Stimulated activated CD4-positive, alpha-beta T cell treated with anti-CD3 and anti-CD28 coated beads, TNF-alpha, amount 100 ng/mL, for 4 hours (primary cell): ENCODE data around the gene C5orf63.
"Not testable (repeated sequence)": the region's sequence is repeated elsewhere in the genome, so short reads cannot be mapped to it uniquely, and the experiment has no call there.

Experiments used
- DNase-seq, 3 experiments: peaks; one replicate each; pipeline ENCODE4 v3.0.0-alpha.2; 2020; ENCODE audit warnings: low read depth in 3 of 3

Gene C5orf63

DNA sequence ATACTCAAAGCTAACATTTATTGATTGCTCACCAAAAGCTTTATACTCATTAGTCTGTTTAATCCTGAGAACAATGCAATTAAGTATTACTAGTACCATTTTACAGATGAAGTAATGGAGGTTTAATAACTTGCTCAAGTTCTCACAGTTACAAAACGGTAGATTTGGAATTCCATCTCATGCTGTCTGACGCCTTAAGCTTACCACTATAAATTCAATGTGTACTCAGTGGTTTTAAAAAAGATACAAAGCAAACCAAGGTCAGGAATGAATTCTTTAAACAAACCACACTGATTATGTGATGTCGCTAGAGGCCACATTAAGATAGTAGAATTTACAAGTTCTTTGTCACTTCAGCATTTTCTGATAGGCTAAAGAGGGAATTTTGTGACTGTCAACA is 1.2 kb upstream of the C5orf63 start:
- DNase-seq, result no peak

DNA sequence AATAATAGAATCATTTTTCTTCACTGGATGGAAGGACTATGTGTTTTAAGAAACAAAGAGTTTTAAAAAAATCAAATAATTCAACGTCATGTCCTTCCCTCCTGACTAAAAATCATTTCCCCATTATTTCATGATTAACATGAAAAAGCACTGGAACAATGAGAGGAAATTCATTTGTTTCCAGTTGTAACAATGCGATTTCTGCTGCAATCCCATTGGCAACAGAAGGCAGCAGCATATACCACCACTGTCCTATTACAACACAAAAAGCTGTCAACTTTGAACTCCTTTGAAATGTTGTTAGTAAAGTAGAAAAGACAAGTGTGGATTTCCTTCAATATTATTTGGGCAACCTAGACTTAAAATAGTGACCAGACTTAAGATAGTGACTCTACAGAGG is 3.1 kb downstream of the C5orf63 start:
- DNase-seq, result no peak

DNA sequence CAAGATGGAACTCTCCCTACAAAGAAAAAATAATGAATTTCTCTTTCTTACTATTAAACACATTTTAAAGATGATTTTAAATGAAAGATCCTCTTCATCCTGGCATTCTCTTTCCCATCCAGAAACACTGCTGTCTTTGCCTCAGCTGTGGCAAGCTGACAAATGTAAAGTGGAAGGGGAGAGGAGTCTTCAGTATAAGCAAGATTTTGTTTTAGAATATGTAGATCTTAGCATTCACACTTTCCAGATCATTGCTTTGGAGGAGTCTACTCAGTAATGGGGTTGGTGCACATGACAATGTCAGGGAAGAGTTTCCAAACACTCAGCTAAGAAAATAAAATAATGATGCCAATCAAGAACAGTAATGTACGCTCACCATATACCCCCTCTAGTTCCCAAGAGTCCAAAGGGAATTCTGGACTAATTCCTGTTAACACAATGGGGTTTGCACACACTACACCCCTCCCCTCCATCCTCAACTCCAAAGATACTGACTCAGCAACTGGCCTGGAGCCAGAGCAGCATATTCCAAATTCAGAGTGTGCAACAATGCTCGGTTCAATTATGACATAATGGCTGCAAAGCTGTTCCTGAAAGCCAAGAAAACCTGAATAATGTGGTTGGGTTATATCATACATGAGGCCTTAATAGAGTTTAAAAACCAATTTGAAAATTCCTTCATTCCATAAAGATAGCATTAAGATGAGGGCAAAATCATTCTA is 4.6 kb downstream of the C5orf63 start:
- no peak for DNase-seq

DNA sequence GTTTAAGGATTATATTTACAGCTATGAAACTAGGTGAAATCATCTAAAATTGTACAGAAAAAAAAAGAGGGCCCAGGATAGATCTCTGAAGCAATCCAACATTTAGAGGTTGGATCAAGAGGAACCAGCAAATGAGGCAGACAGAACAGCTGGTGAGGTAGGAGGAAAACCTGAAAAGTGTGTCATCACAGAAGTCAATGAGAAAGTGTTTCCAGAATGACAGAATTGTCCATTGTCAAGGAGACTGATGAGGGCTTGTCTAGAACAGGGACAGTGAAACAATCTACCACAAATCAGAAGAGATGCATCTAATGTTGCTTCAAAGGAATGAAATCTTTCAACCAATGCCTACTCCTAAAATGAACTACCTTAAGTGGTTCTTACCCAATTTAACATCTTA is 6.6 kb downstream of the C5orf63 start:
- DNase-seq, result no peak

DNA sequence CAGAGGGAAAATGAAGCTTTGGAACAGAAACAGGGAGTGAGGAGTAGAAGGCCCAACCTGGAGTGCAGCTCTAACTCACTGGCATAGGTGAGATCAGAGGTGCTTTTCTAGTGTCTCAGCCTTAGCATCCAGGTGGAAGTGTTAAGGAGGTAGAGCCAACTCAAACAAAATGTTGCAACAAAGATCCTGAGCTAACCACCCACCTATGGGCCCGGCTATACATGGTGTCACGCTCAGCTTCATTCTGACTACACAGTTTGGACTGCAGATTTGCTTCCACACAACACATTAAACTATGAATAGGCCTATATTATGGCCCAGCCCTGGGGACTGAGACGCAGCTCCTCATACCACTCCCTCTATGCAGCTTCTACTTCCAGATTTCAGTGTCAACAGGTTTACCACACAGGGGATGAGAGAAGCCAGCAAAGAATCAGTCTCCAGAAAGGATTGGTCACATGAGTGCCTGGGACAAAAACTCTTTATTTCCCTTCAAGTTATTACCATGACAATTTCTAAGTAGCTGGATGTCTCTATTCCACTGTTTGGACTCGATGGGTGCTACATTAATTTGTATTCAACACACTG is 9.0 kb downstream of the C5orf63 start:
- no peak for DNase-seq

DNA sequence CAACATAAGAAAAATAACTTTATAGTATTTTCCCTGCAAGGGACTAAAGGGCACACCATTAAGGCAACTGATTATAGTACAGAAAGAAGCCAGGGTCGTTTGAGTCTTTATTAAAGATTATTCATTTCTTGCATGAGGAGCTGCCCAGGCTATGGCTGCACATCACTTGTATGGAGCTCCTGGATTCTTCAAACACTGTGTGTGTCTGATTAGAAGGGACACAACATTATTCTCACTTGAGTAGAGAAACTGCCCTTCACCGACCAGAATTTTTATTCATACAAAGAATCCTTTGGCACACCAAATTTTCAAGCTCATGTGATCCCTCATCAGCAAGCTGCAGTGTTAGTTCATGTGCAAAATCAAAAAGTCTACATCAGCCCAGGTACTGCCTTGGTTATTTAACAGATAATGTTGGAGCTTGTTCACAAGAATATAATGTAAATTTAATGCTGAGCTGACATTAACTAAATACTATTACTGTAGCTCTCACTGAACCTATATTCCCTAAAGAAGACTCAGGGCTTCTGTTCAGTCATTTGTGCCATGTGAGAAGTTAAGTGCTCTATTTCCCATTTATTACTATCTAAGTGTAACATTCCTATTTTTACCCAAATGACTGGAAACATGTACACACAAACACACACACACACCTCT is 9.9 kb downstream of the C5orf63 start:
- no peak for DNase-seq

DNA sequence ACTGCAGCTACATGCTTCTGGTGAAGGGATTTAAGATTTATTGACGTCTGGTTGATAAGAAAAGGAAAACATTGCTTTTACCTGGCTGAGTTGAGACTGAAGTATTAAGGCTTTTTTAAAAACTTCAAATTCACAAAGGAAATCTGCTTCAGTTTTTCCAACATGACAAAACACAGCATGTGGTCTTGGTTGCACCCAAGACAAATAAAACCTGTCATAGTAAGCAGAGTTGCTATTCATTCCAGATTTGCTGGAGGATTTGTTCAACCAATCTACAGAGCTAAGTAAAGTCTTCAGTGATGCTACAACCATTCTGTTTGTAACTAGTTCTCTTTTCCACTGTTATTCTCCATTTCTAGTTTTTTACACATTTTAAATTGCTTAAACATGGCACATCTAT is 11.3 kb downstream of the C5orf63 start:
- DNase-seq, result no peak

DNA sequence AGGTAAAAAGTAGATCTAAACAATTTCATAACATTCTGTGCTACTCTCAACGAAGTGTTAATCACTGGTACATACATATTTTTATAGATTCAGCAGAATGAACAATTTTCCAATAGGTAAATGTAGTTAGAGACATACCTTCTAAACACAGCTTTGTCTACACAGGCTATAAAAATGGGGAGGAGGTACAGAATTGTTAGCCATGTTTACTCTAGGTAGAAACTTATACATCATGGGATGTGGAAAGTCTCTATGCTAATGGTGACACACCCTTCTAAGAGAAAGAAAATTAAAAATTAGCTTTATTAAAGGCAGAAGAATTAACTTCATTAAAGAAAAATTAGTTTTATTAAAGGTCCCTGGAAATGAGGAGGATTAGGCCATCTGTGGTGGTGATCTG is 11.8 kb downstream of the C5orf63 start:
- no peak for DNase-seq

DNA sequence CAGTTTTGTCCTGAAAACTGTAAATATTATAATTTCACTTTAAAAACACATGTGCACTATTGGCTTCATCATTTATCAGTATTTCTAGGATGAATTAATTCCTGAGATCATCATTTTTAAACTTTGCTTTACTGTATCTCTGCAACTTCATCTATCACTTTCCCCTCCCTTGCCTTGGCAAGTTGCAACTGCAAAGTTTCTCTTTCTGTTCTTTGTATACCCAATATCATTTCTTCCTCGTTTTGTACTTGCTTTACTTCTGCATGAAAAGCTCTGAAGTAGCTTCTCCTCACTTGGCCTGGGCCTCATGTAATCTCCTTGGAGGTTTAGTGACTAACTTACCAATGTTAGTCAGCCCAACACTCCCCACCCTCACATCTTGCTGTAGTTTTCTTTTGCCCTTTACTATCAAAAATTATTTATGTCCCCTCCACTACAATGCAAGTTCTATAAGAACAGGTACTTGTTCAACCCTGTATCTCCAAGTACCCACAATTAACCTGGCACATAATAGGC is 12.8 kb downstream of the C5orf63 start:
- DNase-seq, result no peak

DNA sequence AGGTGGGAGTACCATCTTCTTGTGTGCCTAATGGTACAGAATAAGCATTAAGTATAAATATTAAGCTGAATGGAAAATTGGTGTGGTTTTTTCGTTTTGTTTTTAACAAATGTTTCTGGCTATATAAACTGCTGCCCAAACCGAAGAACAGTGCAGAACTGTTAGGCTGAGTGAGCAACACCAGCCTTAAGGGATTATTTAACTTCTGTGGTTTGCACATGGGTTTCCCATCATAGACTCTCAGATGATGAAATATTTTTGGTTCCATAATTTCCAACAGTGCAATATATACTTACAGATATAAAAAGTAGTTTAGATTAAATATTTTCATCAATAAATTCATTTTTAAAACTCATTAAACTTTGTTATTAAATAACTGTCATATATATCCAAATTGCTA is 16.4 kb downstream of the C5orf63 start:
- no peak for DNase-seq

DNA sequence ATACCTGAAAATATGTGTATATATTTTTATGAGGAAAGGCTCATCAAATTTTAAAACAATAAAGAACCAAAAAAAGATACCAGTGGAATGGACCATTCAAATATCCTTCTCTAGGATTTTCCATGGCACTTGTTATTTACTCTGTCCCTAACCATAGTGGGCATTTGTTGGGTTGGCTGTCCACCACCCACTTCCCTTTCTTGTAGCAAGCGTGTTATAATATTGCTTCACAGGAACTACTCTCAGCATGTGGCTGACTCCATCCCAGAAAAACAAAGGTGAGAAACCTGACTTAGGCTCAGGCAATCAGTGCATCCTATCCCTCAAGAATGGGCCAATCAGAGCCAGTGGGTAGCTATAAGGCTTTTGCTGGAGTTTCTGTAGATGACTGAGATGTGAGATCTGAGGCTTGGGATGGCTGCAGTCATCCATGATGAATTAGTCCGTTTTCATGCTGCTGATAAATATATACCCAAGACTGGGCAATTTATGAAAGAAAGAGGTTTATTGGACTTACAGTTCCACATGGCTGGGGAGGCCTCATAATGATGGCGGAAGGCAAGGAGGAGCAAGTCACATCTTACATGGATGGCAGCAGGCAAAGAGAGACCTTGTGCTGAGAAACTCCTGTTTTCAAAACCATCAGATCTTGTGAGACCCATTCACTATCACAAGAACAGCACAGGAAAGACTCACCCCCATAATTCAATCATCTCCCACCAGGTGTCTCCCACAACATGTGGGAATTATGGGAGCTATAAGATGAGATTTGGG is 17.2 kb downstream of the C5orf63 start:
- DNase-seq, result no peak

DNA sequence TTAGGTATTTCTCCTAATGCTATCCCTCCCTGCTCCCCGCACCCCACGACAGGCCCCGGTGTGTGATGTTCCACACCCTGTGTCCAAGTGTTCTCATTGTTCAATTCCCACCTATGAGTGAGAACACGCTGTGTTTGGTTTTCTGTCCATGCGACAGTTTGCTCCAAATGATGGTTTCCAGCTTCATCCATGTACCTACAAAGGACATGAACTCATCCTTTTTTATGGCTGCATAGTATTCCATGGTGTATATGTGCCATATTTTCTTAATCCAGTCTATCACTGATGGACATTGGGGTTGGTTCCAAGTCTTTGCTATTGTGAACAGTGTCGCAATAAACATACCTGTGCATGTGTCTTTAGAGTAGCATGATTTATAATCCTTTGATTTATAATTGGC is 19.8 kb downstream of the C5orf63 start:
- DNase-seq, result not testable (repeated sequence)

DNA sequence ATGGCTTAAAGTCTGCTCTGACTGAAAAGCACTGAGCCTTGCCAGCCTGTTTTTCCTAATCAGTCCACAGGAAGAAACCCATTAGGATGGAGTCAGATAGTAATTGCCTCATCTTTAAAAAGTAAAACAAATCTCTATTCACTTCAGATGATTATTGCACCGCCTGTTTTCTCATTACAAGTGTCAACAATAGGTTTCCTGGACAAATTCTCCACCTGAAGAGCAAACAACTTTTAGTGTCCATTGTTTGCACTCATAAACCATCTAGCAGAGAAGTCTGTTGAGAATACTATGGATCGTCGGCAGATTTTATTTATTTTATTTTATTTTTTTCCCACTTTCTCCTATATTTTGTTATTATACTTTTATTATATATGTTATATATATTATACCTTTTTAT is 20.3 kb downstream of the C5orf63 start:
- no peak for DNase-seq

DNA sequence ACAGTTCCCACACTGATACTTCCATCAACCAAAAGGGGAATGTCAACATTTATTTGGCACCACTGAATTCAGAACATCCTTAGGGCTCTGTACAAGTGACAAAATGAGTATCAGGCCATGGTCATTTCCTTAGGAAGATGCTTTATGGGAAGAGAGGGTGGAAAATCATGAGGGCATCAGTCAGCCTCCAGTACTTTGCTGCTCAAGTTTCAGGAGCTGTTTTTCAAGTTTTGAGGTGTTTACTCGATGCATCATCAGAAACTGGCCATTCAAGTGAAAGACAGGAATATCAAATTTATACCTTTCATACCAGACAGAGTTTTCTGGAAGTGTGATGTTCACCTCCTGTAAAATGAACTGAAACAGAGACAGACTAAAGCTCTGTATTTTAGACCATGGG is 21.7 kb downstream of the C5orf63 start:
- no peak for DNase-seq

DNA sequence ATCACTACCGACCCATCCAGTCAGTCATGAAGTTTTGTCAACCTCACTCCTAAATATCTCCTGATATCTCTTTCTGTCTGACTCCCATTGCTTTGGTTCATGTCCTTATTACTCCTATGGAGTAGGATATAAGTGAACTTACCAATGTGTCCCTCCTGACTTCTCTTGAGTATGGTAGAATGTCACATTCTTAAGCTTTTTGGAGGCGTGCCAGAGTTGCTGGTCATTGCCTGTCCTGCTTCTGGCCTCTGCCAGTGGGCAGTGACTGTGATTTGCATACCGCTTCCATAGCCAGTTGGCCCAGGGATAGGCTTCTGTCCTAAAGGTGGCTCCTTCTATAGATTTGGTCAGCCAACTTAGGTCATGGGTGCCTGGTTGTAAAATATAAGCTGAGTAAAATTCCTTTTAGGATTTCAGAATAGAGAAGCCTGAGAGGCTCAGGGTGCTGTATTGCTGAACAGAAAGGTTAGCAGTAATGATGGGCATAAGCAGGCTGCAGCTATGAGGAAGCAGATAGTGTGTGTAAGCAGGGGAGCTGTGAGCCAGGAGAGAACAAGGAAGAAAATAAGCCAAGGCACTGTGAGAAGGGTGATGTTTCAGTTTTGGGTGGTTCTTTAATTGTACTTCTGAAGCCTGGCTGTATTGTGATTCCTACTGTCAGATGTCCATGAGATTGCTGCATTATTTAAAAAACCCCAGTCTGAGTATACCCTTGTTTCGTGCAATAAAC is 26.8 kb downstream of the C5orf63 start:
- DNase-seq, result no peak

DNA sequence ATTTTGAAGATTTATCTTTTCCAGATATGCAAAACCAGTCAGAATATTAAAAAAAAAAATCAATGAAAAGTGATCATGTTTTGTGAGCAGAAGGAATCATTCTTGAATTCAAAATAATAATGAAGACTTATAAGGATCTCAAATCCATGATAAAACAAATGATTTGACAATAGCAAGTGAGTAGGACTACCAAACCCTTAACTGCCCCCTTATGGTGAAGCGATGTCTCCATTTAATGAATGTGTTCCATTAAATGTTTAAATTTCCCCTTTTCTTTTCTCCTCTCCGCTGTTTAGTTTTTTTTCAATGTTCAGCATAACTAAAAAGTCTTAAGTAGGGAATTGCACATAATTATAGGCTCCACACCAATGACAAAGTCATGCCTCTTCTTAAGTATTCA is 30.7 kb downstream of the C5orf63 start:
- no peak for DNase-seq

DNA sequence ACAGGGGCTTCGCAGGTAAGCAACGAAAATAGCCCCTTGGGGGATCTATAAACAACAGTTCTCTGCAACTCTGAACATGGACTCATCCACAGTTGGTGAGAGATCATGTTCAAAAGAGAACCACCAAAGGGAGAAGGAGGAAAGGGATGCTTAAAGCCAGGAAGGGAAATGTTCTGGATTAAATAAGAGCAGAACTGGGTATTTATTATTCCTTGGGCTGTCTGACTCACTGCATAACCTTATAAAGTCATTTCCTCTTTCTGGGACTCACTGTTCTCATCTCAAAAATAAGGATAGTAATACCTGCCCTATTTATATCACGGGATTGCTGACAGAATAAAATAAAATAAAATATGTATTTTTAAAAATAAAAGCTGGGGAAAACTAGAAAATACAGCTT is 31.7 kb downstream of the C5orf63 start:
- no peak for DNase-seq

DNA sequence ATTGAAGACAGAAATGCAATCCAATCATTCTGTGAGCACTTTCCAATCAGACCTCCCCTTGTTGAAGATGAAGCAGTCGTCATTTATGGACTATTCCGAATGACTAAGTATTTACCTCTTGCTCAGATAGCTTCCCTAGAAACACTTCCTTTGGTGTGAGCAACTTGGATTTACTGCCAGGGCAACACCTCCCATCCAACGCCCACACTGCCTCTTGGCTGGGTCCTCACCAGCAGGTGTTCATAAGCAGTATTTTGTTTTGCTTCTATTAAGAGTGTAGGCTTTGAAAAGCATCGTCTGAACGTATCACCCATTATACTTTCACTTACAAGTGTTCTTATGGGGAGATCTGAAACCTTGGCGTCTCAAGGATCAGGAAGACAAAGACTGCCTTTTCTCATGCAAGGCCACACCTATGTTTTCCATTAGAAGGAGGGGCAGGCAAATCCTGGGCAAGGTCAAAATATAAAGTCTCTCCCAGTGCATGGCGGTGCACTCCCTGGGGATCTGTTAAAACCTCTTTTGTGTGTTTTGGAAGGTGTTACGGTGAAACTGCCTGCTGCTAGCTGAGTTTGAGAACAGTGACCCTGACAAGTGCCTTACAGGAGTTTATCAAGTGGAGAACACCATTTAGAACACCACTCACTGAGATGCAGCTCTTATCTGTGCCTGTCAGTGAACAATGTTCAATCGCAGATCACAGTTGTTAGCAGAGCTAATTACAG is 32.3 kb downstream of the C5orf63 start:
- no peak for DNase-seq

DNA sequence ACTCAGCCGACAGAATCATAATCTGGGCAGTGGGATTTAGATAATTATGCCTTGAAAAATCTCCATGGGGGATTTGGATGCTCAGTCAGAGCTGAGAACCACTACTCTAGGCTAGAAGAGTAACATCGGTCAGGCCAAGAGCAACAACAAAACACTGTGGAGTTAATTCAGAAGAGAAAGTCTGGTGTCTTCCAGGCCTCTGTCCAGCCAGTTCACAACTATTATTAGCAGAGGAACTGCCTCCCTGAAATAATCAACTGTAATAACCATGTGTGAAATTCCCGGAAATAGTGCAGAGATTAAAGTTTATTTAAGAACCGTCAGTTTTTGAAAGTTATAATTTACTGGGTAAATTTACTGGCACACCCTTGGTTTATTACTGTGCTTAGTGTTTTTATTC is 34.8 kb downstream of the C5orf63 start:
- DNase-seq, result no peak

DNA sequence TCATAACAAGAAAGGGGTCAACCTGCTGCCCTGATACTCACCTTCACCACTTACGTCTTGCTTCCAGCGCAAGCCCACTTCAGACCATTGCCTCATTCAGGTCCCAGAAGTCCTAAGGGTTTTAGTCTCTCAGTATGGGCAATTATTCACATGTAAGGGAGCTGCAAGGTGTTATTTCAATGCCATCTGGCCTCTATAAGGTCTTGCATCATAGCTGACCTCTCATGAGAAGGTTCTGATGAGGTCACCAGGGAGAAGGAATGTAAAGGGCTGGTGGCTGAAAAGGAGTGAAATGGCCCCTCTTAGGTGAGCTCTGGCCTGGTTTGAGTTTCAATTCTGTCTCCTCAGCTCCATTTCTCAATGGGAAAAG is 41.5 kb downstream of the C5orf63 start:
- no peak for DNase-seq
